HEK293T (cell line): Measurements from ENCODE around the gene ZNF862.

Experiments used
- CTCF ChIA-PET: fragments of 350-600 bp; formaldehyde crosslinking; extraction: SDS; loops from one replicate; lab custom pipeline; 2021; ENCODE audit warnings: antibody characterized with exemption, inconsistent platforms; lab: Yijun Ruan, JAX
- POLR2A ChIA-PET: fragments of 350-600 bp; formaldehyde crosslinking; extraction: SDS; loops from one replicate; lab custom pipeline; 2020; ENCODE audit warnings: antibody characterized with exemption, inconsistent platforms; lab: Yijun Ruan, JAX
- DNase-seq: peaks from one replicate; pipeline ENCODE4 v3.0.0; 2012; ENCODE audit warnings: mixed read lengths; ENCODE audit errors: extremely low spot score
- ARNT ChIP-seq: fragments of 450-650 bp; IDR thresholded peaks from 2 replicates; pipeline ENCODE4 v1.6.1; 2017; ENCODE audit warnings: mild to moderate bottlenecking
- BHLHE40 ChIP-seq: fragments of 450-650 bp; IDR thresholded peaks from 2 replicates; pipeline ENCODE4 v1.6.1; 2016; ENCODE audit warnings: mild to moderate bottlenecking, moderate library complexity, borderline replicate concordance
- CTBP1 ChIP-seq: fragments of 450-650 bp; IDR thresholded peaks from 2 replicates; pipeline ENCODE4 v1.6.1; 2016; ENCODE audit warnings: borderline replicate concordance
- ELF4 ChIP-seq: fragments of 450-650 bp; IDR thresholded peaks from 2 replicates; pipeline ENCODE4 v1.6.1; 2017; ENCODE audit warnings: antibody characterized with exemption
- FOXA1 ChIP-seq: fragments of 450-650 bp; IDR thresholded peaks from 2 replicates; pipeline ENCODE4 v1.6.1; 2016; ENCODE audit warnings: mild to moderate bottlenecking
- FOXK2 ChIP-seq: fragments of 450-650 bp; IDR thresholded peaks from 2 replicates; pipeline ENCODE4 v1.6.1; 2016; ENCODE audit warnings: mild to moderate bottlenecking
- FOXM1 ChIP-seq: fragments of 450-650 bp; IDR thresholded peaks from 2 replicates; pipeline ENCODE4 v1.6.1; 2017; ENCODE audit warnings: mild to moderate bottlenecking, borderline replicate concordance
- HDGF ChIP-seq: fragments of 450-650 bp; IDR thresholded peaks from 2 replicates; pipeline ENCODE4 v1.6.1; 2017; ENCODE audit warnings: antibody characterized with exemption, borderline replicate concordance
- L3MBTL2 ChIP-seq: fragments of 450-650 bp; conservative IDR thresholded peaks from 2 replicates; pipeline ENCODE4 v1.6.1; 2016; ENCODE audit warnings: mild to moderate bottlenecking
- LEF1 ChIP-seq: fragments of 450-650 bp; IDR thresholded peaks from 2 replicates; pipeline ENCODE4 v1.6.1; 2017; ENCODE audit warnings: mild to moderate bottlenecking, borderline replicate concordance
- NFRKB ChIP-seq: fragments of 450-650 bp; IDR thresholded peaks from 2 replicates; pipeline ENCODE4 v1.6.1; 2016; ENCODE audit warnings: mild to moderate bottlenecking, moderate library complexity
- SP1 ChIP-seq: fragments of 450-650 bp; IDR thresholded peaks from 2 replicates; pipeline ENCODE4 v1.6.1; 2017
- SUZ12 ChIP-seq: fragments of 450-650 bp; IDR thresholded peaks from 2 replicates; pipeline ENCODE4 v1.6.1; 2016; ENCODE audit warnings: mild to moderate bottlenecking
- TARDBP ChIP-seq: fragments of 450-650 bp; IDR thresholded peaks from 2 replicates; pipeline ENCODE4 v1.6.1; 2016
- ZNF384 ChIP-seq: fragments of 450-650 bp; IDR thresholded peaks from 2 replicates; pipeline ENCODE4 v1.6.1; 2016
- TF ChIP-seq, protein P1 (sequence below): fragments of 450-650 bp; IDR thresholded peaks from 2 replicates; pipeline ENCODE4 v1.6.1; 2016

ZNF862 gene

DNA sequence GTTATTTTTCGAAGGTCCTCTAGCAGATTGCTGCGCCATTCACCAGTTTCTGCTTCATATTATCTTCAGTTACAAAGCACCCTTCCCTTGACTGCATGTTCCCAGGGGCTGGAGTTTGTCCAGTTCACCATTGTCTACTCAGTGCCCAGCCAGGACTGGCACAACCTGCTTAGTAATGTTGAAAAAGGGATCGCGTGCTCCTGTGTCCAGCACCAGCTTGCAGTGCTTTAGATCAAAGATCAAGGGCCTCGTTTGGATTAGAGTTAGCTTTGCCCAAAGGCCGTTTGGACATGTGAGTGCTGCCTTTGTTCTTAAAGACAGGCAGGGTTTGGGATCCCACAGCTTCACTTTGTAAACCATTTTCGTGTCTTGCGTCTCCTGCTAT, 36.5 kb downstream of the ZNF862 start:
- TF ChIP-seq, protein P1, sequence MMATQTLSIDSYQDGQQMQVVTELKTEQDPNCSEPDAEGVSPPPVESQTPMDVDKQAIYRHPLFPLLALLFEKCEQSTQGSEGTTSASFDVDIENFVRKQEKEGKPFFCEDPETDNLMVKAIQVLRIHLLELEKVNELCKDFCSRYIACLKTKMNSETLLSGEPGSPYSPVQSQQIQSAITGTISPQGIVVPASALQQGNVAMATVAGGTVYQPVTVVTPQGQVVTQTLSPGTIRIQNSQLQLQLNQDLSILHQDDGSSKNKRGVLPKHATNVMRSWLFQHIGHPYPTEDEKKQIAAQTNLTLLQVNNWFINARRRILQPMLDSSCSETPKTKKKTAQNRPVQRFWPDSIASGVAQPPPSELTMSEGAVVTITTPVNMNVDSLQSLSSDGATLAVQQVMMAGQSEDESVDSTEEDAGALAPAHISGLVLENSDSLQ: no peak
- no peak for TF ChIP-seq FOXM1
- no peak for TF ChIP-seq BHLHE40
- TF ChIP-seq HDGF: no peak
- no peak for TF ChIP-seq FOXA1
- TF ChIP-seq ARNT: no peak
- TF ChIP-seq NFRKB: no peak
- TF ChIP-seq CTBP1: no peak
- no peak for TF ChIP-seq ELF4
- no peak for TF ChIP-seq SUZ12
- TF ChIP-seq LEF1: no peak
- no peak for TF ChIP-seq SP1
- TF ChIP-seq L3MBTL2: no peak
- no peak for TF ChIP-seq ZNF384
- no peak for TF ChIP-seq TARDBP
- TF ChIP-seq FOXK2: no peak
- POLR2A ChIA-PET: interaction anchor here (0.6 to 1.8 kb wide), 2 partner anchors 20 to 449 kb away, joined by 3 to 5 read pairs; partner anchors contain the start of genes ACTR3C and LRRC61
- CTCF ChIA-PET: interaction anchor here (1.2 kb wide), 1 partner anchor 9 kb away, joined by 4 read pairs; no protein-coding TSS in a partner anchor
- no peak for DNase-seq

DNA sequence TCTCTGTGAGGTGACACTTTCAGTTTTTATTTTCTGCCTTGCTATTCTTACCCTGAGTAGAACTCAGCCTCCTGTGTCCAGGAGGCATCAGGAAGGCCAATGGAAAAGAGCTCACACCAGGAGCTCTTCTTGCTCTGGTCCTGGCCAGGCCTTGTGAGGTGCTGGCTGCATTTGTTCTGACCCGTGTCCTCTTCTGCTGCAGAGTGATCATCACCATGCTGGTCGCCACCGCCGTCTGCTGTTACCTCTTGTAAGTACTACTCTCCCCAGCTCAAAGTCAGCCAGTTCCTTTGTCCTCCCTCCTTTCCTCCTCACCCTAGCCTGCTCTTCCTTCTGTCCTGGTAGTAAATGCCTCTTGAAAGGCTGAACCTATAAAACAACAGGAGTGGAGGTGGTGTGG, 37.2 kb downstream of the ZNF862 start:
- no peak for DNase-seq
- TF ChIP-seq ARNT: no peak
- no peak for TF ChIP-seq SP1
- TF ChIP-seq, protein P1: no peak
- TF ChIP-seq LEF1: no peak
- no peak for TF ChIP-seq TARDBP
- TF ChIP-seq BHLHE40: no peak
- no peak for TF ChIP-seq HDGF
- TF ChIP-seq L3MBTL2: no peak
- no peak for TF ChIP-seq CTBP1
- no peak for TF ChIP-seq ZNF384
- ChIA-PET POLR2A (no interaction called here), CTCF (interaction anchor here (1.2 kb wide), 1 partner anchor 8 kb away, joined by 4 read pairs; no protein-coding TSS in a partner anchor)

- TF ChIP-seq FOXM1: no peak
- TF ChIP-seq ZNF384: no peak
- TF ChIP-seq FOXA1: no peak
- no peak for TF ChIP-seq FOXK2
- no peak for TF ChIP-seq SP1
- TF ChIP-seq HDGF: no peak
- TF ChIP-seq L3MBTL2: no peak
- TF ChIP-seq NFRKB: no peak
- TF ChIP-seq ELF4: no peak
- no peak for TF ChIP-seq TARDBP
- no peak for TF ChIP-seq BHLHE40
- no peak for TF ChIP-seq CTBP1
- no peak for TF ChIP-seq SUZ12
- no peak for TF ChIP-seq LEF1
- TF ChIP-seq, protein P1: no peak
- no peak for TF ChIP-seq ARNT
- DNase-seq: no peak
- CTCF ChIA-PET: interaction anchor here (0.8 kb wide), 1 partner anchor 23 kb away, joined by 3 read pairs; no protein-coding TSS in a partner anchor
- POLR2A ChIA-PET: no interaction called here
Observed at GRCh38 chr7:149877890-149878522, 39.8 kb downstream of the ZNF862 start.

DNA sequence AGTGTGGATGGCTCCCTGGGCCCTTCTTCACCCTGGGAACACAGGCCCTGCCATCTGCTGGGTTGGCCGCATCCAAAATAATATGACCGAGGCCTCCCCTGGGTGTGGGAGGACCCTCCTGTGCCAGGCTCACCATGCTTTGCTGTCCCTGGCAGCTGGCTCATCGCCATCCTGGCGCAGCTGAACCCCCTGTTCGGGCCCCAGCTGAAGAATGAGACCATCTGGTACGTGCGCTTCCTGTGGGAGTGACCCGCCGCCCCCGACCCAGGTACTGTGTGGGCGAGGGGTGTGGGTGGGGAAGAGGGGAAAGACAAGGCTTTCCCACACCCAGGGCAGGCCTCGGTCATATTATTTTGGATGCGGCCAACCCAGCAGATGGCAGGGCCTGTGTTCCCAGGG, 40.3 kb downstream of the ZNF862 start:
- ChIA-PET CTCF (no interaction called here), POLR2A (no interaction called here)
- TF ChIP-seq NFRKB: no peak
- no peak for TF ChIP-seq ELF4
- TF ChIP-seq FOXA1: no peak
- no peak for TF ChIP-seq SUZ12
- TF ChIP-seq BHLHE40: no peak
- no peak for TF ChIP-seq SP1
- no peak for TF ChIP-seq L3MBTL2
- TF ChIP-seq ZNF384: no peak
- TF ChIP-seq FOXK2: no peak
- no peak for TF ChIP-seq TARDBP
- TF ChIP-seq CTBP1: no peak

DNA sequence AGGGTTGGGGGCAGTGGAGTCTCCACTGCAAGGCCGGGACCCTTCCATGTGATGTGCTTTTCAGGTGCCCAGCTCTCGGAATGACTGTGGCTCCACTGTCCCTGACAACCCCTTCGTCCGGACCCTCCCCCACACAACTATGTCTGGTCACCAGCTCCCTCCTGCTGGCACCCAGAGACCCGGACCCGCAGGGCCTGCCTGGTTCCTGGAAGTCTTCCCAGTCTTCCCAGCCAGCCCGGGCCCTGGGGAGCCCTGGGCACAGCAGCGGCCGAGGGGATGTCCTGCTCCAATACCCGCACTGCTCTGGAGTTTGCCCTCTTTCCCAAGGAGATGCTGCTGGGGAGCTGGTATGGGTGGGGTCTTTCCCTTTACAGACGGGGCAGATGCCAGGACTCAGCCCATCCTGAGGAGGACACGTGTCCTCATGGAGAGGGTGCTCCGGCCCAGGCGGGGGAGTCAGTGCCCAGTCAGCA, 41.1 kb downstream of the ZNF862 start:
- POLR2A ChIA-PET: no interaction called here
- no peak for DNase-seq
- CTCF ChIA-PET: no interaction called here
- TF ChIP-seq L3MBTL2: no peak
- no peak for TF ChIP-seq CTBP1
- TF ChIP-seq TARDBP: no peak
- no peak for TF ChIP-seq ARNT
- no peak for TF ChIP-seq ELF4
- TF ChIP-seq, protein P1: no peak
- no peak for TF ChIP-seq SUZ12
- no peak for TF ChIP-seq FOXA1

More for the DNA sequence above, 40.3 kb downstream of the ZNF862 start:
- no peak for DNase-seq
